ENCODE measurements around the gene NDUFS7. TPM values are rescaled to one million over a fixed set of nuclear protein-coding genes. Genes with fewer than 3 reads are reported as not detected.

Gene NDUFS7
- total RNA-seq, 1 donor: 40.7 TPM

GRCh38 chr19:1392407-1392806, 8.7 kb downstream of the NDUFS7 start:
- DNase-seq (ENCODE audit: low read depth): no peak
- no peak overlapping the region for H3K4me3 ChIP-seq (ENCODE audit: low read depth, low read length)
- TF ChIP-seq CTCF (IDR thresholded peaks at IDR 0.05; ENCODE audit: insufficient read depth, low read length): no peak

DNA sequence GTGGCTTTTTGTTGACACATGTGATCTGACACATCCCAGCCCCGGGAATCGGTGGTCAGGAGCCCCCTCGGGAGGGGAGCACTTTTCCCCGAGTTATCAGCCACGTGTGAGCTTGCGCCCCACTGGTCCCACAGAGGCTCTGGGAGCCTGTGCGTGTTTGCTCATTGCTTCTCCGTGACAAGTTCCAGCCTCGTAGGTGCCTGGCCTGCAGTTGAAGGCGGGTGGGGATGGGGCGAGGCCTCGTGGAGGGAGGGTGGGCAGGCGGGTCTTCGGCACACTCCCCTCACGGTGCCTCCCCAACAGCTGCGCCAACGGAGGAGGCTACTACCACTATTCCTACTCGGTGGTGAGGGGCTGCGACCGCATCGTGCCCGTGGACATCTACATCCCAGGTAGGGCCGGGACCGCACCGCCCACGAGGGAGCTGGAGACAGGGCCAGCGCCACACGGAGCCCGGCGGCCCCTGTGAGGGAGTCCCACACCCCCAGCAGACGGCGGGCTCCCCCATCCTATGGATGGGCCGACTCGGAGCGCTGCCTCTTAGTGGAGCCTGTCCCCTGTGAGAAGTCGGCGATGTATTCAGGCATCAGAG, 9.3 kb downstream of the NDUFS7 start:
- no peak overlapping the region for H3K4me3 ChIP-seq (ENCODE audit: low read depth, low read length)
- TF ChIP-seq CTCF (IDR thresholded peaks at IDR 0.05; ENCODE audit: insufficient read depth, low read length): no peak
- no peak for DNase-seq (ENCODE audit: low read depth)

GRCh38 chr19:1393841-1394240, 10.1 kb downstream of the NDUFS7 start:
- no peak for DNase-seq (ENCODE audit: low read depth)
- no peak for TF ChIP-seq CTCF (IDR thresholded peaks at IDR 0.05; ENCODE audit: insufficient read depth, low read length)
- no peak overlapping the region for H3K4me3 ChIP-seq (ENCODE audit: low read depth, low read length)

DNA sequence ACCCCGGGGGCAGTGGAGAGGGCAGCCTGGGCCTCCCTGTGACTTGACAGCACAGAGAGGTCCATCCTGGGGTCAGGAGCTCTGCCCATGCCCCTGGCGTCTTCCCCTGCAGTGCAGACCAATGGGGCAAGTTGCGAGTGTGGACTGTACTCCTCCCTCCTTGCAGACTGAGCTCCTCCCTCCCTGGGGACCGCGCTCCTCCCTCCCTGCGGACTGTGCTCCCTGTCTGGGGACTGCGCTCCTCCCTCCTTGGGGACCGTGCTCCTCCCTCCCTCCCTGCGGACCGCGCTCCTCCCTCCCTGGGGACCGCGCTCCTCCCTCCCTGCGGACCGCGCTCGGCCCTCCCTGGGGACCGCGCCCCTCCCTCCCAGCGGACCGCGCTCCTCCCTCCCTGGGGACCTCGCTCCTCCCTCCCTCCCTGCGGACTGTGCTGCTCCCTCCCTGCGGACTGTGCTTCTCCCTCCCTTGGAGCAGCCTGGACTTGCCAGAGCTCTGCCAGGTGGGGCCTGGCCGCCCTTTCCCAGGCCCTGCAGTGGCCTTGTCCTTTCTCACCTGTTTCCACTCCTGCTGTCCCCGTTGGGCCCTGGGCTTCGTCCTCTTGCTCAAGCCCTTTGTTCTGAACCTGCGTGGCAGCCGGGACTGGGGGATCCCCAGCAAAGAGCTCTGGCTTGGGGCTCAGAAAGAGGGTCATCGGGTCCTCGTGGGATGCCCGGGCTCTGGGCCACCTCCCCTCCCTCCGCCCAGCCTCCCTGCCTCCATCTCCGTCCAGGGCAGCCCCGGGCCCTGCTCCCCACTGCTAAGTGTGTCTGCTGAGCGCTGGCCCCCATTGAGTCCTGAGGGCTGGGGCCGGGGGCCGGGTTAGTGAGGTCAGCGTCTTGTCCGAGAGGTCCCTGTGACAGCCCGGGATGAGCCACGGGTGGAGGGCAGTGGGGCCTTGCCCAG, 10.8 kb downstream of the NDUFS7 start:
- no peak overlapping the region for H3K4me3 ChIP-seq (ENCODE audit: low read depth, low read length)
- DNase-seq (ENCODE audit: low read depth): no peak
- no peak for TF ChIP-seq CTCF (IDR thresholded peaks at IDR 0.05; ENCODE audit: insufficient read depth, low read length)

GRCh38 chr19:1395194-1396018, 11.7 kb downstream of the NDUFS7 start:
- no peak for TF ChIP-seq CTCF (IDR thresholded peaks at IDR 0.05; ENCODE audit: insufficient read depth, low read length)
- DNase-seq (ENCODE audit: low read depth): no peak

GRCh38 chr19:1396019-1396767, 12.5 kb downstream of the NDUFS7 start:
- H3K4me3 ChIP-seq (ENCODE audit: low read depth, low read length): no peak overlapping the region
- TF ChIP-seq CTCF (IDR thresholded peaks at IDR 0.05; ENCODE audit: insufficient read depth, low read length): no peak
- DNase-seq (ENCODE audit: low read depth): no peak

More at GRCh38 chr19:1395194-1396018, 11.7 kb downstream of the NDUFS7 start:
- no peak overlapping the region for H3K4me3 ChIP-seq (ENCODE audit: low read depth, low read length)
